Liver (tissue), 3 donors: ENCODE results near the gene ETFA.

Experiments used
- ATF3 ChIP-seq: IDR thresholded peaks from 2 replicates; pipeline ENCODE4 v1.6.1; 2016; ENCODE audit warnings: antibody characterized with exemption
- CTCF ChIP-seq: fragments of 150-350 bp; IDR thresholded peaks from 2 replicates; pipeline ENCODE4 v1.5.1; 2017; ENCODE audit warnings: improper control_type of control experiment, low read depth, low read length; ENCODE audit not compliant: missing input control
- EGR1 ChIP-seq, 2 donors: IDR thresholded peaks; 2 replicates each; pipeline ENCODE4 v1.6.1; 2016 to 2018; ENCODE audit warnings: antibody characterized with exemption in 2 of 2, low read depth in 2 of 2
- HNF4A ChIP-seq, 2 donors: conservative IDR thresholded peaks; 2 replicates each; pipeline ENCODE4 v1.6.1; 2016; ENCODE audit warnings: antibody characterized with exemption in 2 of 2, mild to moderate bottlenecking in 2 of 2
- MAX ChIP-seq: IDR thresholded peaks from 2 replicates; pipeline ENCODE4 v1.6.1; 2016; ENCODE audit warnings: antibody characterized with exemption
- RAD21 ChIP-seq, 2 donors: IDR thresholded peaks; 2 replicates each; pipeline ENCODE4 v1.6.1; 2016; ENCODE audit warnings: antibody characterized with exemption in 2 of 2, mild to moderate bottlenecking in 2 of 2
- YY1 ChIP-seq: IDR thresholded peaks from 2 replicates; pipeline ENCODE4 v1.6.1; 2016; ENCODE audit warnings: antibody characterized with exemption, mild to moderate bottlenecking
- donor health status: healthy.
- donor health status: healthy.

- TF ChIP-seq YY1 (no peak), RAD21 (IDR thresholded peaks at IDR 0.05) (no peak), CTCF (no peak), ATF3 (no peak), MAX (no peak), EGR1 (IDR thresholded peaks at IDR 0.05; ENCODE audit: low read depth in 2 of 2) (no peak), HNF4A (conservative IDR thresholded peaks at IDR 0.05) (no peak)
Measured at GRCh38 chr15:76197703-76198455, 113.4 kb downstream of the ETFA start.
